NCI-H1930 (cell line): ENCODE data around the gene BUB3.
A peak's percentile ranks its signal among the peaks of the same experiment; 100 is the strongest.
"Not testable (repeated sequence)": the region's sequence is repeated elsewhere in the genome, so short reads cannot be mapped to it uniquely, and the experiment has no call there.

ENCODE experiments used
- DNase-seq, 2 experiments: peaks; one replicate each; lab custom pipeline; 2025; lab: John Stamatoyannopoulos, UW

Gene BUB3

DNA sequence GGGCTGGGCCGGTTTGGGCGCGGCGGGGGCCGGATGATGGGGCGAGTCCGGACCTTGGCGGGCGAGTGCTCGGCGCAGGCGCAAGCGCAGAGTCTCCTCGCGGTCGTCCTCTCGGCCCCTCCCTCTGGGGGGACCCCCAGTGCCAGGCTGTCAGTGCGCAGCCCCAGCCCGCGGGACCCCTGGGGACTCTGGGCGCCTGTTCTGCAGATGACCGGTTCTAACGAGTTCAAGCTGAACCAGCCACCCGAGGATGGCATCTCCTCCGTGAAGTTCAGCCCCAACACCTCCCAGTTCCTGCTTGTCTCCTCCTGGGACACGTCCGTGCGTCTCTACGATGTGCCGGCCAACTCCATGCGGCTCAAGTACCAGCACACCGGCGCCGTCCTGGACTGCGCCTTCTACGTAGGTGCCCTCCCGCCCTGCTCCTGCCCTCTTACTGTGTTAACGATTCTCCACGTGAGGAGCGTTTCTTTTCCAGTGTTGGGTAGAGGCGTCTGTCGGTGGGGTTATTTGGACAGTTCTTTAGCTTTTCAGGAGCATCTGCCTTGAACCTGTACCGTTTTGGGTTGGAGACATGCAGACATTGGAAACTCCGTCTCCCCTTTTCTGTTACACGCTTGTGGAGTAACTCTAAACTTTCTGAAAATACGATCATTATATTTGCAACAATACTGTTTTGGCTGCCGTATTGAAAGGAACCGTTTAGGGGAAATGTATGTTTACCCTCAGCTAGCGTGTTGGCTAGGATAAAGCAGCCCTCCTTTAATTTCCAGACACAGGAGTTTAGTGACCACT lies 706 bp downstream of the BUB3 start:
- DNase-seq = peak in 1 of 2 experiments; percentile 37

GRCh38 chr10:123156078-123156477 lies 1.9 kb downstream of the BUB3 start:
- DNase-seq = no peak

DNA sequence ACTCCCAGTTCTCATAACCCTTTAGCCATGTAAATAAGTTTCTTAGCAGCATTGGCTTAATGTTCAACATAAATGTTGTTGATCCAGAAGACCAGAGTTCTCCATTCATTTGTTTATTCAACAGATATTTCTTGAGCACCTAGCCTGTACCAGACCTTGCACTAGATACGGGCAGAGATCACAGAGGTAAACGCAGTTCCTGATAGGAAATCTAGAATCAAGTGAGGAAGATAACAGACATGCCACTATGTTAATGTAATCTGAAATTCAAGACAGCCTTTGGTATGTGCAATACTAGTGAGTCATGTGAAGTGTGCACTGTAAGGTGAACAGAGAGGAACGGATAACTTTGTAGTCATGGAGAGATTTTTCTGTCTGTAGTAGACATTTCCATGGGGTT lies 3.0 kb downstream of the BUB3 start:
- no peak for DNase-seq

DNA sequence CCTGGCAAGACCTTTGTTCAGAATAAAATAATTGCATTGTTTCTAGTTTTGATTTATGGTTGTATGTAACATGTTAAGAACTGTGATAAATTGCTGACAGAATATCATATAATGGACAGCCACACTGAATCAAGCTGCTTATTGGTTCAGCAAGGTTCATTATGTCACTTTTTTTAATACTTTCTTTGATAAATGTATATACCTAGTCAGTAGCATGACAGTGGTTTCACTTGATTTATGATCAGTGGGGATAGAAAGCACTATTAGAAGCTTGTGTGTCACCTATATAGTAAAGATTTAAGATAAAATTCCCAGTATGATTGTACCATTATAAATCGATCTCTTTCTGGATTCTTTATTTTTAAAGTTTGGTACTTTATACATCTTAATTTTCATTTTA lies 4.5 kb downstream of the BUB3 start:
- no peak for DNase-seq

DNA sequence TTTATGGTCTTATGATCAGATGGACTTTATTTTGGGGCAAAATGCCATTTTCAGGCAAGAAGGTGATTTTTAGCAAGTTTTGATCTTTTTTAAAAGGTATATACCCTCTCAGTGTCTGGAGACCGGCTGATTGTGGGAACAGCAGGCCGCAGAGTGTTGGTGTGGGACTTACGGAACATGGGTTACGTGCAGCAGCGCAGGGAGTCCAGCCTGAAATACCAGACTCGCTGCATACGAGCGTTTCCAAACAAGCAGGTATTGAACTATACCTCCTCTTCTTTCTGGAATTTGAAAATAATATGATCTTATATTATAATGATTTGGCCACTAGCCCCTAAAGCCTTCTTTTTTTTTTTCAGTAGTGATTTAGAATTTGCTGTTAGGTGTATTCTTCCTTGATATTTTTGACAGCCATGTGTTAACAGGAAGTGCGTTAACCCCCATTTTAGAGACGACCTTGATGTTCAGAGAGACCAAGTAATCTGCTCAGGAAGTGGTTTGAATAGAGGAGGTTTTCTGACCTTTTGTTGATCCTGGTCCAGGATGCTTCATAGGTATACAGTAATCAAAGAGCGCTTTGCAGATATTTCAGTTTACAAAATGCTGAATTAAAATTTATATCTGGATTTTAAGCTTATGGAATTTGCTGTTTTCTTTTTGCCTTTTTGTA lies 6.2 kb downstream of the BUB3 start:
- DNase-seq = no peak

- DNase-seq = no peak
Measured at GRCh38 chr10:123164319-123164718, 10.1 kb downstream of the BUB3 start.

GRCh38 chr10:123165445-123166072 lies 11.4 kb downstream of the BUB3 start:
- DNase-seq = no peak

DNA sequence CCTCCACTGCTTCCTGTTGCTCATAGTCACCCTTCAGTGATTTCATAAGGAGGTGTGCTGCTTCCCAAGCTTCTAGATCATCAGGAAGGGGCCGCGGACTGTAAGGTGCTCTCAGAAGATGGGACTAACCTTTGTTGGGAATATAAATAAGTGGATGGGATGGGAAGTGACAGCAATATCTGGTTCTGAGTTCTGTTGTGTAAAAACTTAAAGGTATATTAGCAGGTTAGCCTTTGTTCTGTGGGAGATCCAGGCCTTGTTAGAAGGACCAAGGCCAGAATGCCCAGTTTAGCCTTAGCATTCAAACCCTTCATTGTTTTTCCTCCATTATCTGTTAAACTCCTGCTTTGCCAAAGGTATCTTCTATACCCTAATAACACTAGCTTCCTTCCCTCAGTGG lies 12.4 kb downstream of the BUB3 start:
- DNase-seq = no peak

DNA sequence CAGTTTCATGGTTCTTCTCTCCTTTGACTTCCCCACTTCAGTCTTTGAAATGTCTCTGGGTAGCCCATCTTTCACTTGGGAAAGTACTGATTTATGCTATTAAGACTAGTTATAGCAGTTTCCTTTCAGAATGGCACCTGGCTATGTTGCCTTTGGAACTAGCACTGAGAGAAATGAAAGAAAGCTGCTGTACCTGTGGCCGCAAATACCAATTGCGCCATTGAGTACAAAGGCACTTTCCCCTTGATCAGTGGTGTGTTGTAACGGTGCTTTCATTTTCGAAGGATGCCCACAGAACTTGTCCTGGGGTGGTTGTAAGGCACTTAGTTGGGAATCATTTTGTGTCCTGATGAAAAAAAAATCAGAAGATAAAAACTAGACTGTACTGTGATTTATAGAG lies 16.8 kb downstream of the BUB3 start:
- no peak for DNase-seq

DNA sequence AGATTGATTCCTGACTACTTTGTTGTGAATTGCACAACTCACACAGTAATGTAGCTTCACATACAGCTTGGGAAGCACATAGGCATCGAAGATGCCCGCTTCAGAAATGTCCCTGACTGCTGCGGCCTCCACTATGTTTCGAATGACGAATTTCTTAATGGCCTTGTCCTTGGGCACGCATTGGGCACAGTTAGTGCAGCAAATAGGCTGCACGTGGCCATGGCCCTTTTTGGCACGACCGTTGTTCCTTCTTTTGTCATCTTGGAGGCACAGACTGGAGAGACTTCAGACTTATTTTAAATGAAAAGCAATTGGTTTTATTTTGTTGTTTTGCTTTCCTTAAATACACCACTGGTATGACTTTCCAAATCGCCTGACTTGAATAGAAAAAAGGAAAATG lies 17.4 kb downstream of the BUB3 start:
- not testable (repeated sequence) for DNase-seq

GRCh38 chr10:123175389-123176387 lies 21.5 kb downstream of the BUB3 start:
- no peak for DNase-seq

- DNase-seq = not testable (repeated sequence)
Measured at GRCh38 chr10:123178390-123178789, 24.2 kb downstream of the BUB3 start.

DNA sequence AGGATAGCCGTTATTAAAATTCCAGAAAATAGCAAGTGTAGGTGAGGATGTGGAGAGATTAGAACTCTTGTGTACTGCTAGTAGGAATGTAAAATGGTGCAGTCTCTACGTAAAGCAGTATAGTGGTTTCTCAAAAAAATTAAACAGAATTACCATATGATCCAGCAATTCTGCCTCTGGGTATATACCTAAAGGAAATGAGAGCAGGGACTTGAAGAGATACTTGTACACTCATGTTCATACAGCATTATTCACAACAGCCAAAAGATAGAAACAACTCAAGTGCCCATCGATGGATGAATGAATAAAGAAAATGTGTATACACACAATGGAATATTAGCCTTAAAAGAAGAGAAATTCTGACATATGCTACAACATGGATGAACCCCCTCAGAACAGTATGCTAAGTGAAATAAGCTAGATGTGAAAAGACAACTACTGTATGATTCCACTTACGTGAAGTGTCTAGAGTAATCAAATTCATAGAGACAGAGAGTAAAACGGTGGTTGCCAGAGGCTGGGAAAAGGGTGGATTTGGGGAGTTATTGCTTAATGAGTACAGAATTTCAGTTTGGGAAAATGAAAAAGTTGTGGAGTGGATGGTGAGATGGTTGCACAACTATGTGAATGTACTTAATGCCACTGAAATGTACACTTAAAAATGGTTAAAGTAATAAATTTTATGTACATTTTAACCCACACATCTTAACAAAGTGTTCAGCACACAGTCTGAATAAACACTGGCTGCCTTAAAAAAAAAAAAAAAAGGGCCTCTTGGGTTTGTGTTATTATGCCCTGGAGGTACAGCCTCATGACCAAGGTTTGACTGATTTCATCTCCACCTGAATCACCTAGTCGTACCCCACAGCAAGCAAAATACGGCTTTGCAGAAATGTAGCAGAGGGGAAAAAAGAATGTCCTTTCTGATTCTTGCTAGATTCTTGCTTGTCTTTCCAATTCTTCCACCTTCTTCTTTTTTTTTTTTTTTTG lies 26.2 kb downstream of the BUB3 start:
- no peak for DNase-seq

DNA sequence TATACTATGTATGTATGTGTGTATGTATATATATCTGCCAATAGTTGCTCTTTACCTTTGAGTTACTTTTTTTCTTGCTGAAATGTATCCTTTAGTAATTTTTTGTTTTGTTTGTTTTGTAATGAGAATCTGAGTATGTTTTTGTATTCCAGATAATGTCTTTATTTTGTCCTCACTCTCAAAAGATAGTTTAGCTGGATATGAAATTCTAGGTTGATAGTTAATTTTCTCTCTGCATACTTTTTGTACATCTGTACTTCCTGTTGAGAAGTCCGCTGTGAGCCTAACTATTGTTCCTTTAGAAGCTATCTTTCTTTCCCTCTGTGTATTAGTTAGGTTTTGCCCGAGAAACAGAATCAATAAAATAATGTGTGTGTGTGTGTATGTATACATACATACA lies 29.5 kb downstream of the BUB3 start:
- no peak for DNase-seq

- DNase-seq = peak; percentile 58 to 71
Measured at GRCh38 chr10:123187781-123188180, 33.6 kb downstream of the BUB3 start.

- no peak for DNase-seq
Measured at GRCh38 chr10:123191886-123192285, 37.7 kb downstream of the BUB3 start.

GRCh38 chr10:123194056-123194455 lies 39.9 kb downstream of the BUB3 start:
- DNase-seq = no peak

GRCh38 chr10:123200531-123200930 lies 46.3 kb downstream of the BUB3 start:
- no peak for DNase-seq

DNA sequence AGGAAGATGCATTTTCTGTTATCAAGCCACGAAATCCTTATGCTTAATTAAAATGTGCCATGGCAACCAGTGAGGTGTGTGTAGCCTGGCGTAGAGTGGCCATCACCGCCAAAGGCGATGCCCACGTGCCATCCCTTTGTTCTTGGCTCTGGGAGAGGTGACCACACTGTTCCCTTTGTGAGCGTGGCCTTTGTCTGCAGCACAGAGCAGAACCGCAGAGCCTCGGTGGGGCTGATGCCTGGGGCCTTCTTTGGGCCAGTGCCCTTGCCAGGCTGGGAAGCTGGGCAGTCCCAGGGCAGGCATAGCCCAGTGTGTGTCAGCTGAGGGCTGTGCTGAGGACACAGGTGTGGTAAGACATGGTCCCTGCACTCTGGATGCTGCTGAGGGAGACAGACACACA lies 48.3 kb downstream of the BUB3 start:
- DNase-seq = no peak

- DNase-seq = no peak
Measured at GRCh38 chr10:123203393-123204126, 49.4 kb downstream of the BUB3 start.
